SH-SY5Y (cell line): ENCODE data around the gene DYNC2H1.

Experiments used
- GATA2 ChIP-seq: IDR thresholded peaks from 2 replicates; pipeline ENCODE4 v1.6.1; 2011; ENCODE audit warnings: mild to moderate bottlenecking, low read depth, low read length
- GATA3 ChIP-seq: IDR thresholded peaks from 2 replicates; pipeline ENCODE4 v1.6.1; 2011; ENCODE audit warnings: low read depth, mild to moderate bottlenecking, low read length, moderate library complexity

DNA sequence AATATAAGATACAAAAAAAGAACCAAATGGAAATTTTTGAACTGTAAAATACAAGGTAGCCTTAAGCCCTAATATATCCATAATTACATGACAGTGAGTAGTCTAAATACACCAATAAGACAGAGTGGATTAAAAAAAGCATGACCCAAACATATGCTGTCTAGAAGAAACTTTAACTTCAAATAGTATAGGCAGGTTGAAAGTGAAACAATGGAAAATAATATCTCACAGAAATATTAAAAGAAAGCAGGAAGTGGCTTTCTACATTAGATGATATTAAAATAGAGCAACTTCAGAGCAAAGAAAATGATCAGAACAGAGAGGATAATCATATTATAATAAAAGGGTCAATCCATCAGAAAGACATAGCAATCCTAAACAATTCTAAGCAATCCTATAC, 39.1 kb upstream of the DYNC2H1 start:
- TF ChIP-seq GATA3: no peak
- no peak for TF ChIP-seq GATA2
